Activated CD4-positive, CD25-positive, alpha-beta regulatory T cell (primary cell): Measurements from ENCODE around the gene ECHDC1.
"Not testable (repeated sequence)": the region's sequence is repeated elsewhere in the genome, so short reads cannot be mapped to it uniquely, and the experiment has no call there.

Experiments
- DNase-seq, 4 experiments: peaks; one replicate each; lab custom pipeline; 2025; lab: John Stamatoyannopoulos, UW

ECHDC1 gene

GRCh38 chr6:127342296-127342945 lies 988 bp downstream of the ECHDC1 start:
- no peak for DNase-seq

GRCh38 chr6:127341471-127342202 lies 1.8 kb downstream of the ECHDC1 start:
- no peak for DNase-seq

- DNase-seq: no peak
These were observed 3.2 kb downstream of the ECHDC1 start for GRCh38 chr6:127340171-127340570.

- DNase-seq: no peak
These were observed 4.5 kb downstream of the ECHDC1 start for GRCh38 chr6:127338936-127339335.

- no peak for DNase-seq
These were observed 10.9 kb downstream of the ECHDC1 start for GRCh38 chr6:127332383-127332961.

- DNase-seq: not testable (repeated sequence)
These were observed 12.2 kb downstream of the ECHDC1 start for GRCh38 chr6:127331256-127331655.

GRCh38 chr6:127328043-127328609 lies 15.3 kb downstream of the ECHDC1 start:
- no peak for DNase-seq

- no peak for DNase-seq
These were observed 23.7 kb downstream of the ECHDC1 start for GRCh38 chr6:127319686-127320085.

- no peak for DNase-seq
These were observed 25.9 kb downstream of the ECHDC1 start for GRCh38 chr6:127317388-127318128.

- DNase-seq: no peak
These were observed 37.7 kb downstream of the ECHDC1 start for GRCh38 chr6:127305741-127306140.

- no peak for DNase-seq
These were observed 39.5 kb downstream of the ECHDC1 start for GRCh38 chr6:127303917-127304316.

- DNase-seq: peak in 3 of 4 experiments; percentile 2 to 13 (median 5)
These were observed 40.4 kb downstream of the ECHDC1 start for GRCh38 chr6:127302728-127303660.

- no peak for DNase-seq
These were observed 42.2 kb downstream of the ECHDC1 start for GRCh38 chr6:127301199-127301700.

GRCh38 chr6:127300411-127300810 lies 43.0 kb downstream of the ECHDC1 start:
- DNase-seq: no peak

- DNase-seq: no peak
These were observed 43.7 kb downstream of the ECHDC1 start for GRCh38 chr6:127299522-127300240.

GRCh38 chr6:127298475-127298874 lies 44.9 kb downstream of the ECHDC1 start:
- DNase-seq: no peak

GRCh38 chr6:127297502-127298070 lies 45.8 kb downstream of the ECHDC1 start:
- DNase-seq: no peak

GRCh38 chr6:127291495-127291894 lies 51.9 kb downstream of the ECHDC1 start:
- no peak for DNase-seq

GRCh38 chr6:127290391-127291265 lies 52.8 kb downstream of the ECHDC1 start:
- no peak for DNase-seq
